Amygdala (tissue), 56 donors: ENCODE measurements around the gene MINAR1.
A peak's percentile ranks its signal among the peaks of the same experiment; 100 is the strongest.
"Not testable (repeated sequence)": the region's sequence is repeated elsewhere in the genome, so short reads cannot be mapped to it uniquely, and the experiment has no call there.

Experiments used
- DNase-seq, 56 donors: peaks; one replicate each; lab custom pipeline; 2025; lab: John Stamatoyannopoulos, UW

Gene MINAR1

GRCh38 chr15:79431636-79432344, at the start of gene MINAR1:
MINAR1 (plus strand) TSS chr15:79432336; CDS start chr15:79456148, 23,812 bp downstream.
- DNase-seq: peak in 6 of 56 donors; percentile 10 to 39 (median 34)

- DNase-seq: peak in 9 of 56 donors; percentile 4 to 58 (median 16)
These were observed 37.9 kb upstream of the MINAR1 start for GRCh38 chr15:79394231-79394630.

- DNase-seq: no peak
These were observed 35.3 kb upstream of the MINAR1 start for GRCh38 chr15:79396850-79397249.

- DNase-seq: no peak
These were observed 34.7 kb upstream of the MINAR1 start for GRCh38 chr15:79397269-79397910.

- no peak for DNase-seq
These were observed 32.5 kb upstream of the MINAR1 start for GRCh38 chr15:79399606-79400005.

GRCh38 chr15:79400650-79401049, 31.5 kb upstream of the MINAR1 start:
- DNase-seq: no peak

GRCh38 chr15:79401301-79401700, 30.8 kb upstream of the MINAR1 start:
- no peak for DNase-seq

GRCh38 chr15:79402136-79402535, 30.0 kb upstream of the MINAR1 start:
- no peak for DNase-seq

GRCh38 chr15:79403501-79403900, 28.6 kb upstream of the MINAR1 start:
- DNase-seq: no peak

- DNase-seq: peak in 2 of 56 donors; percentile 8 to 11
These were observed 25.9 kb upstream of the MINAR1 start for GRCh38 chr15:79406210-79406609.

GRCh38 chr15:79408041-79408440, 24.1 kb upstream of the MINAR1 start:
- no peak for DNase-seq

GRCh38 chr15:79410237-79410636, 21.9 kb upstream of the MINAR1 start:
- DNase-seq: no peak

GRCh38 chr15:79412010-79412409, 20.1 kb upstream of the MINAR1 start:
- DNase-seq: no peak

GRCh38 chr15:79412429-79412828, 19.7 kb upstream of the MINAR1 start:
- no peak for DNase-seq

- no peak for DNase-seq
These were observed 15.3 kb upstream of the MINAR1 start for GRCh38 chr15:79416876-79417275.

- DNase-seq: peak in 23 of 56 donors; percentile 8 to 61 (median 25)
These were observed 13.3 kb upstream of the MINAR1 start for GRCh38 chr15:79418693-79419279.

- DNase-seq: no peak
These were observed 6.4 kb upstream of the MINAR1 start for GRCh38 chr15:79425591-79426295.

- not testable (repeated sequence) for DNase-seq
These were observed 5.2 kb upstream of the MINAR1 start for GRCh38 chr15:79426899-79427298.

- DNase-seq: no peak
These were observed 4.1 kb upstream of the MINAR1 start for GRCh38 chr15:79427781-79428598.
